GM18909 (cell line): ENCODE results near the gene YKT6.
A peak's percentile ranks its signal among the peaks of the same experiment; 100 is the strongest.
"Not testable (repeated sequence)": the region's sequence is repeated elsewhere in the genome, so short reads cannot be mapped to it uniquely, and the experiment has no call there.

Experiments
- ATAC-seq: cut with Tn5 transposase; IDR thresholded peaks from one replicate; pipeline ENCODE4 v1.9.1; 2021; ENCODE audit warnings: mild to moderate bottlenecking; ENCODE audit not compliant: unreplicated experiment, poor library complexity

The YKT6 gene

GRCh38 chr7:44189993-44190872, 10.5 kb upstream of the YKT6 start:
- no peak for ATAC-seq

DNA sequence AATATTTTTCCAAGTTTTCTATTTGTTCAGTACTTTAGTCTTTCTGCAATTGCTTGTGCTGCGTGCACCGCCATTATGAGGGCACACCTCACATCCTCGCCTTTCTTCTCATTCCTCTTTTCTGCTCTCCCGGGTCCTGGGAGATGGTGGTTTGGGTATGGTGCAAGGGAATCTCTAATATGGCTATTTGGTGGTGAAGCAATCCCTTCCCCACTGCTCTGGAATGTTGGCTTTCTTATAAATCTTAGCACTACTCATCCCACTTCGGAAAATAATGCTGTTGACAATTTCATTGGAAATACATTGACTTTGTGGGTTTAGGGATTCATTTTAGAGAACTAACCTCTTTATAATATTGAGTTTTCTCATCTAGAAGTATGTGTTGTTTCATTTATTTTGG, 9.6 kb upstream of the YKT6 start:
- ATAC-seq: no peak

GRCh38 chr7:44193011-44193802, 7.6 kb upstream of the YKT6 start:
- no peak for ATAC-seq

- no peak for ATAC-seq
Measured at GRCh38 chr7:44194069-44194468, 6.7 kb upstream of the YKT6 start.

GRCh38 chr7:44194562-44195145, 6.1 kb upstream of the YKT6 start:
- ATAC-seq: no peak

- ATAC-seq: no peak
Measured at GRCh38 chr7:44195889-44196288, 4.9 kb upstream of the YKT6 start.

GRCh38 chr7:44196450-44196872, 4.3 kb upstream of the YKT6 start:
- peak; percentile 36 for ATAC-seq

DNA sequence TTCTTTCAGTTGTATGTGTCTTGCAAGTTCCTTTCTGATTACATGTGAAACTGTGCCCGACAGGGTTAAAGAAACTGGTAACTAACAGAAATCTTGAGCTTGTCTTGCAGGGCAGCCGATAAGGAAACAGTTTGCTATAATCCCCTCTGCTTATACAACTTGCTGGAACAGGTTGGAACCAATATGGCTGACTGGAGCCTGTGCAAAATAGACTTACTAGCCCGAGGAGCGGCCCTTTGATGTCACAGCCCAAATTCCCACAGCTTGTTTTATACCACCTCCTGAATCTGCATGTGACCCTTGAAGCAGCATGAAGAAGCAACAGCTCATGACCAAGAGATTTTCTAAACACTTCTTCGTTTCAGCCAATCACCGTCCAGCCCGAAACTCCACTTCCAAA, 3.3 kb upstream of the YKT6 start:
- ATAC-seq: no peak

GRCh38 chr7:44200163-44200562, 615 bp upstream of the YKT6 start:
- ATAC-seq: not testable (repeated sequence)

DNA sequence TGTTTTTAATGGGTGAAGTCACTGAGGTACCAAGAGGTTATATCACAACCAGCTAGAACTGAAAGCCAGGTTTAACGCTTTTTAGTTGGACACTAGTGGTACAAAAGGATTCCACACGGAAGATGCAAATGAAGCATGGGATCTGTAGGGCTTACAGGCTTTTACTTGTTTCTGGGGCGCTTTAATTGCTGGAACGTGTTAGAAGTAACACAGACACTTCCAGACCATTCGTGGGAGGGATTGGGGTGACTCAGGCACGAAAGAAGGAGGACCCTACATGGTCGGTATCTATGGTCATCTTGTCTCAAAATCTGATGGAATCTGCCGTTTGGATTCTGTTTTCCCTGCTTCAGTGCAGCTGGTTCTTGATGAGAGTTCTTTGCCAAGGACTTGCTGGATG, 1.0 kb downstream of the YKT6 start:
- no peak for ATAC-seq

GRCh38 chr7:44206008-44206407, 5.2 kb downstream of the YKT6 start:
- no peak for ATAC-seq

GRCh38 chr7:44208085-44208484, 7.3 kb downstream of the YKT6 start:
- no peak for ATAC-seq

DNA sequence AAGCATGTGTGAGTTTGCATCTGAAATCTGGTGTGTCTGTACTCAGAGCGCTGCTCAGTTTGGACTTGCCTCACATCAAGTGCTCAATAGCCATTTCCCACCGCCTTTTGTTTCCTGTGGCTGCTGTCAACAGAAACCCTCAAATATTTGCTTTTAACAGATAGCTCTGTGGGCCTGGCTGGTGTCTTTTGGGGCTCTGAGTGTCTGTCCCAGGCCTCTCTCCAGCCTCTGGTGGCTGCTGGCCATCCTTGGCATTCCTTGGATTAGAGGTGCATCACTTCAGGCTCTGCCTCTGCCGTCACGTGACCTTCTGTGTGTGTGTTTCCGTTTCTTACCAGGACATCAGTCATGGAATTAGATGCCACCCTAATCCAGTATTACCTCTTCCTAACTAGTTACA, 9.3 kb downstream of the YKT6 start:
- no peak for ATAC-seq

- no peak for ATAC-seq
Measured at GRCh38 chr7:44211126-44211675, 10.4 kb downstream of the YKT6 start.

GRCh38 chr7:44212018-44212417, 11.2 kb downstream of the YKT6 start:
- no peak for ATAC-seq

GRCh38 chr7:44212581-44213184, 11.9 kb downstream of the YKT6 start:
- ATAC-seq: no peak

- no peak for ATAC-seq
Measured at GRCh38 chr7:44213206-44213876, 12.6 kb downstream of the YKT6 start.

GRCh38 chr7:44213877-44214388, 13.2 kb downstream of the YKT6 start:
- ATAC-seq: no peak

GRCh38 chr7:44215531-44215930, 14.8 kb downstream of the YKT6 start:
- ATAC-seq: no peak

DNA sequence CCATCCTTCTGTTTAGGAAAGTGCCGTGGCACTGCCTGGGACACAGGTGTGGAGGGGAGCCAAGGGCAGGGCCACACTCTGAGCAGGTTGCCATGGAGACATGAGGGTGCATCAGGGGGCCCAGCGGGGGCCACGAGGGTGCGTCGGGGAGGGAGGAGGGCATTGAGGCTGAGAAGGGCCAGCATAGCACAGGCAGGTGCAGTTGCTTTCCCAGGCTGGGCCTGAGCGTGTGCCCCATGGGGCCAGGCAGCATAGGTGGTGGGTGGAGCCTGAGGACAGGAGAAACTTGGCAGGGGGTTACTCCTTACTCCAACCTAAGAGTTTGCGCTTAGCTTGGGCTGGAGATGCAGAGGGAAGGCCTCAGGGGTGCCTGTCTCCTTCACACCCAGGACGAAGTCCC, 15.2 kb downstream of the YKT6 start:
- ATAC-seq: no peak
